Epithelial cell of esophagus (primary cell): ENCODE measurements around the gene MRPS35.

Experiments
- DNase-seq: peaks from one replicate; pipeline ENCODE4 v3.0.0; 2010; ENCODE audit warnings: low read depth
- H3K4me3 ChIP-seq: 2 replicates; pipeline ENCODE4 v1.5.1; 2011; ENCODE audit warnings: mild to moderate bottlenecking, low read length, control low read depth
- CTCF ChIP-seq: IDR thresholded peaks from 2 replicates; pipeline ENCODE4 v1.5.1; 2011; ENCODE audit warnings: low read depth, mild to moderate bottlenecking, low read length, control low read depth, inconsistent platforms; ENCODE audit not compliant: insufficient read depth; ENCODE audit errors: missing control alignments

The MRPS35 gene

DNA sequence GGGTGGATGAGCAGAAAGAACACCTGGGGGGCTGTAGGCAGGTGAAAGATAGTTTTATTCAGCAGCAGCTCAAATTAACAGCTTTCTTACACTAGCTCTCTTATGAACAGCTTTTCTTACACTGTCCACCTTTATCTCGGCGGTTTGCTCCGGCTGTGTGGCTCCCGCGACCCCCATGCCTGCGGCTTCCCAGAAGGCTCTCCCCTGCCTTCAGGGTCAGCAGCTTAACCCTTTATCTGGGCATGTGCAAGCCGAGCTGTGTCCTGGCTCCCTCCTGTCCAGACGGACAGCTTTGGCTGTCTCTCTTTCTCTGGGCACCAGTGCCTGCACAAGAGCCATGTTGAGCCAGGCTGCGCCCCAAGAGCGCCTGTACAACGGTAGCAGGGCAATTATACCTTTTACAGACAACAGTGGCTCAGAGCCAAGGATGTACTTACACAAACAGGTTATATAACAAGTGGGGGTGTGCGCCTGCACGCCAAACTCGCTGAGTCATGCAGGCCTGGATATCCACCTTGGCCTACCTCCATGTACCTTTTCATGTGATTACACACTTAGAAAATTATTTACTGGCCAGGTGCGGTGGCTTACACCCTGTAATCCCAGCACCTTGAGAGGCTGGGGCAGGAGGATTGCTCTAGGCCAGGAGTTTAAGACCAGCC lies 40.9 kb downstream of the MRPS35 start:
- TF ChIP-seq CTCF: no peak
- H3K4me3 ChIP-seq: no peak overlapping the region
- DNase-seq: peak; percentile 95

- no peak for TF ChIP-seq CTCF
- no peak overlapping the region for H3K4me3 ChIP-seq
- DNase-seq: no peak
These were observed 44.2 kb downstream of the MRPS35 start for GRCh38 chr12:27754795-27755194.

- TF ChIP-seq CTCF: no peak
- no peak overlapping the region for H3K4me3 ChIP-seq
- no peak for DNase-seq
These were observed 46.1 kb downstream of the MRPS35 start for GRCh38 chr12:27756670-27757195.

DNA sequence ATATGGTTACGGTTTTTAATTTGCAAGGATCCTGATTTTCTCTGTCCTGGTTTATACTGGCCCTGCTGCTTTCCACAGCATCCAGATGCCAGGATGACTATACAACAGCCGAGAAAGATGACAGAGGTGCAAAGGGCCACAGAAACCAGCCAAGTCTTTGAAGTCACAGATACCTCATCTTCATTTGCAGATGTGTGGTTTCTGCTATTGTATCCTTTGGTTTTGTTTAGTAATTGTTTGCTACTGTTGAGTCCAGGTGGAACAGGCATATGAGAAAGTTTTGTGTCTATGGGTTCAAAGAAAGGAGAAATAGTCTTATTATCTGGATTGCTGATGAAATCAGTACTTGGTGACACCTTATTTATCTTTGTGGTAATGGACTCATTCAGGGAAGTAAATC lies 52.1 kb downstream of the MRPS35 start:
- TF ChIP-seq CTCF: no peak
- no peak for DNase-seq
- H3K4me3 ChIP-seq: no peak overlapping the region

DNA sequence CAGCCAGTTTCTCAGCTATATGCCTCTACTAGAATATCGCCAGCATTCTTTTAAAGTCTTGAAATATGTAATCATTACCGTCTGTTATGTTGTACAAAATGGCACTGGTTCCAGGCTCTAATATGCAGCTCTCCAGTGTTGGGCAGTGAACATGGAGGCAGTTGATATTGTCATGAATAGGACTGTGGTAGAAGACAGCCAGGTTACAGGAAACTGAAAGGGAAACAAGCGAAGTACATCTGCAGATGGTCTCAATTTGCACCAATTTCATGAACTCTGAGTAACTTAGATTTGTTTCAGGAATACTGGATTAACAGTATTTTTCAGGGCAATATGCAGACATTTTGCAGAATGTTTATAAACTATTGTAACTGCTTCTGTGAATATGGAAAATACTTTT lies 56.0 kb downstream of the MRPS35 start:
- no peak for DNase-seq
- no peak for TF ChIP-seq CTCF
- no peak overlapping the region for H3K4me3 ChIP-seq

GRCh38 chr12:27769142-27769673 lies 58.6 kb downstream of the MRPS35 start:
- DNase-seq: no peak
- TF ChIP-seq CTCF: no peak
- H3K4me3 ChIP-seq: no peak overlapping the region

DNA sequence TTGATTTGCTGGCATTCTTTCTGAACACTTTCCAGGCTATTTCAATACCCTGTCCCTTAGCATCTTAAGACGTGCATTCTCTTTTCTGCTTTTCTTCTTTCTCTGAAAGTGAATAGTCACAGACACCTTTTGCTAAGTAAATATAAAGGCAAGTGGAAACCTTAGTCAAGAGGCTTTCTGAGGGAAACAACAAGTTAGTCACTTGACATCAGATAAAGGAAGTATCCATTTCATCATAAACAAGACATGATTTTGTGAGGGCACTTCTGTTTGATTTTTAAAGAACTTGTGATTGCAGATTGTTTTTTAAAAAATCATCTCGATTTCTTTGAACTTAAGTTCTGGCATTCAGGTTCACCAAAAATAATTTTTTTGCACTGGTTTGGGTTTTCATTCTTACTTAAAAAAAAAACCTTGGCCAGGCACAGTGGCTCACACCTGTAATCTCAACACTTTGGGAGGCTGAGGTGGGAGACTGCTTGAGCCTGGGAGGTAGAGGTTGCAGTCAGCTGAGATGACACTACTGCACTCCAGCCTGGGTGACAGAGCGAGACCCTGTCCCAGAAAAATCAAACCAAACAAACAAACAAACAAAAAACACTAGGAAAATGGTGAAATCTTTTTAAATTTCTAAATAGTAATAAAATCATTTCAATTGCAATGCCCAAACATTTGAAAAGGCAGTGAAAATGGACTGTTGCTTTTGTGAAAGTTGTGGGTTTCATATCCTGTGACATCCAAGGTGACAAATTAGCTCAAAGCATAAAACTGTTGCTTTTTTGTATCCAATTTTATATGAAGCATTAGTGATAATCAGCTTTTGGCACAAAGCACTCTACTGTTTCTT lies 61.1 kb downstream of the MRPS35 start:
- peak; percentile 54 for DNase-seq
- no peak overlapping the region for H3K4me3 ChIP-seq
- TF ChIP-seq CTCF: no peak
